Activated B cell treated with CpG ODN at 0.5 μM for 24 hours (primary cell): ENCODE data around the gene KRTAP4-11. TPM values are rescaled to one million over a fixed set of nuclear protein-coding genes. Genes with fewer than 3 reads are reported as not detected.
"Not testable (repeated sequence)": the region's sequence is repeated elsewhere in the genome, so short reads cannot be mapped to it uniquely, and the experiment has no call there.

Source experiments
- ATAC-seq: fragments of 200-7000 bp; cut with Tn5 transposase; one replicate; pipeline ENCODE4 v1.10.0; 2021; ENCODE audit warnings: low read depth, mild to moderate bottlenecking, moderate library complexity
- CTCF ChIA-PET: fragments of 350-600 bp; sonication (Branson Sonifier 250); formaldehyde crosslinking; loops from one replicate; lab custom pipeline; 2021; ENCODE audit warnings: antibody characterized with exemption; lab: Charles Lee
- POLR2A ChIA-PET: fragments of 350-600 bp; sonication (Branson Sonifier 250); formaldehyde crosslinking; loops from one replicate; lab custom pipeline; 2021; ENCODE audit warnings: antibody characterized with exemption; lab: Charles Lee
- DNase-seq: peaks from one replicate; pipeline ENCODE4 v3.0.0; 2022
- H3K27ac Mint-ChIP-seq: one replicate; pipeline ENCODE4 v1.8.0; 2020; ENCODE audit warnings: mixed read lengths
- H3K27me3 Mint-ChIP-seq: one replicate; pipeline ENCODE4 v1.8.0; 2021; ENCODE audit warnings: mixed read lengths
- H3K36me3 Mint-ChIP-seq: one replicate; pipeline ENCODE4 v1.8.0; 2021; ENCODE audit warnings: low read depth, mixed read lengths
- H3K4me1 Mint-ChIP-seq: one replicate; pipeline ENCODE4 v1.8.0; 2021; ENCODE audit warnings: mixed read lengths
- H3K4me3 Mint-ChIP-seq: one replicate; pipeline ENCODE4 v1.8.0; 2020; ENCODE audit warnings: mild to moderate bottlenecking, mixed read lengths
- H3K9me3 Mint-ChIP-seq: one replicate; pipeline ENCODE4 v1.8.0; 2020; ENCODE audit warnings: mixed read lengths
- intact Hi-C: fragments of 100-400 bp; cut with micrococcal nuclease; formaldehyde crosslinking; loops from one replicate; pipeline ENCODE4 v1.15.1; 2024
- total RNA-seq: library from RNA; stranded (reverse); gene quantifications from 2 replicates; pipeline ENCODE4 v1.2.3, GENCODE V29; 2022
- TF ChIP-seq, protein P1 (sequence below): fragments of 200-600 bp; IDR thresholded peaks from one replicate; pipeline ENCODE4 v1.8.0; 2022; ENCODE audit warnings: antibody characterized with exemption, mild to moderate bottlenecking

The KRTAP4-11 gene
- total RNA-seq, 1 donor from 2014 or later: not detected

GRCh38 chr17:41098481-41098880 is 19.7 kb downstream of the KRTAP4-11 start:
- Mint-ChIP-seq H3K4me1 (peaks cover 10% of the 10 kb centered on the region), H3K36me3 (no peaks in the 10 kb centered on the region), H3K4me3 (no peak overlapping the region), H3K27me3 (peaks cover 25% of the 10 kb centered on the region), H3K27ac (no peak overlapping the region), H3K9me3 (no peaks in the 10 kb centered on the region)
- ATAC-seq: no peak
- TF ChIP-seq, protein P1, sequence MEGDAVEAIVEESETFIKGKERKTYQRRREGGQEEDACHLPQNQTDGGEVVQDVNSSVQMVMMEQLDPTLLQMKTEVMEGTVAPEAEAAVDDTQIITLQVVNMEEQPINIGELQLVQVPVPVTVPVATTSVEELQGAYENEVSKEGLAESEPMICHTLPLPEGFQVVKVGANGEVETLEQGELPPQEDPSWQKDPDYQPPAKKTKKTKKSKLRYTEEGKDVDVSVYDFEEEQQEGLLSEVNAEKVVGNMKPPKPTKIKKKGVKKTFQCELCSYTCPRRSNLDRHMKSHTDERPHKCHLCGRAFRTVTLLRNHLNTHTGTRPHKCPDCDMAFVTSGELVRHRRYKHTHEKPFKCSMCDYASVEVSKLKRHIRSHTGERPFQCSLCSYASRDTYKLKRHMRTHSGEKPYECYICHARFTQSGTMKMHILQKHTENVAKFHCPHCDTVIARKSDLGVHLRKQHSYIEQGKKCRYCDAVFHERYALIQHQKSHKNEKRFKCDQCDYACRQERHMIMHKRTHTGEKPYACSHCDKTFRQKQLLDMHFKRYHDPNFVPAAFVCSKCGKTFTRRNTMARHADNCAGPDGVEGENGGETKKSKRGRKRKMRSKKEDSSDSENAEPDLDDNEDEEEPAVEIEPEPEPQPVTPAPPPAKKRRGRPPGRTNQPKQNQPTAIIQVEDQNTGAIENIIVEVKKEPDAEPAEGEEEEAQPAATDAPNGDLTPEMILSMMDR: no peak
- DNase-seq: no peak
- ChIA-PET POLR2A (no interaction called here), CTCF (no interaction called here)
- intact Hi-C loops: no loop called here

DNA sequence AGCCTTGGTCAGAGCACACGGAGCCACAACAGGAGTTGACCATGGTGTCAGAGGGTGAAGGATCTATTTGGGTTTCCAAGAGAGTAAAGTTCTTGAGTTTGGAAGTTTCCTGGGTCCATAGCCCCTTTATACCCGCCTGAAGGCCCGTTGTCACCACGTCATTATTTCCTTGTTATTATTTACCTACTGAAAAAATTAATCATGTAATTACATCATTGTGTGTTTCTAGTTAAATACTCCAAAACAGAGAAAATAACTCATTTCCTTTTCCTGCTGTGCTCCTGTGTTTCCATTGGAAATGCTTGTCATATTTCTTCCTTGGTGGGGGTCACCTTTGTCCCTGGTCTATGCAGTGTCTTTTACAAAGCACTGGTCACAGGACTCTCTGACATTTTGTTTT is 20.1 kb downstream of the KRTAP4-11 start, which contains the start of gene KRTAP4-8:
Gene KRTAP4-8, minus strand, starts transcription at position 101 of the 400 bp plus-strand sequence. Its CDS starts 58 bp downstream, at position 43.
- no peak within 1 kb of the TSS for H3K27ac Mint-ChIP-seq
- no peak within 1 kb of the TSS for H3K4me3 Mint-ChIP-seq
- ATAC-seq (no peak), DNase-seq (no peak)
- H3K36me3 Mint-ChIP-seq: no peaks in the 10 kb centered on the region
- H3K27me3 Mint-ChIP-seq: peaks cover 25% of the 10 kb centered on the region
- peaks cover 10% of the 10 kb centered on the region for H3K4me1 Mint-ChIP-seq
- ChIA-PET POLR2A (no interaction called here), CTCF (no interaction called here)
- TF ChIP-seq, protein P1: no peak
- peaks cover 1% of the 10 kb centered on the region for H3K9me3 Mint-ChIP-seq
- intact Hi-C loops: no loop called here

- ChIA-PET CTCF (no interaction called here), POLR2A (no interaction called here)
- TF ChIP-seq, protein P1: no peak
- Mint-ChIP-seq H3K27me3 (peaks cover 25% of the 10 kb centered on the region), H3K36me3 (no peaks in the 10 kb centered on the region), H3K9me3 (peaks cover 2% of the 10 kb centered on the region), H3K4me3 (no peak overlapping the region), H3K4me1 (peaks cover 10% of the 10 kb centered on the region), H3K27ac (no peak overlapping the region)
- DNase-seq (no peak), ATAC-seq (no peak)
- intact Hi-C loops: no loop called here
Observed at GRCh38 chr17:41096055-41096454, 22.1 kb downstream of the KRTAP4-11 start.

DNA sequence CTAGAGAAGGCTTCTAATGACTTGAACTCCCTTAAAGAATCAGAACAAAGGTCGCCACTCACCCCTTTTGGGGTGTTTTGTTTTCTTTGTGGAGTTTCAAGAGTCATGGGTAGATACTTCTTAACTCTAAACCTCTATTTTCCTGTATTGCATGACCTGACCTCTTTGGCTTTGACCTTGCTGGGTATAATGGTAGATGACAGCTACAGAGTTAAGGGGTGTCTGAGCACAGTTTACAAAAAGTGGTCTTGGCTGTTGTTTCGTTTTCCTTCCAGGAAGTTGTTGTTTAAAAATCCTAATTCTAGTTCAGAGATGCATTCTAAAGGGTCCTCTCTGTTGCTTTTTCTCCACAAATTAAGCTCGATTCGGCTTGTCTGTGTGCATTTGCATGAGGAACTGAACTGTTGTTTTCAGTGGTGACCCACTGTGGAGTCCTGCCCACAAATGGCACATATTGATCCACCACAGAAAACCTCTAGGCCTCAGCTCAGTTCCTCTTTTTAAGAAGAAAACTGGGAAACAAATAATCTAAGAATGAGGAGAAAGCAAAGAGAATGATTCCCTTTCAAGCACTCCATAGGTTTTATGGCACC is 29.3 kb downstream of the KRTAP4-11 start:
- CTCF ChIA-PET, H3K9me3 Mint-ChIP-seq, intact Hi-C loops, H3K4me3 Mint-ChIP-seq, ATAC-seq, POLR2A ChIA-PET, DNase-seq, H3K27ac Mint-ChIP-seq, H3K27me3 Mint-ChIP-seq, H3K4me1 Mint-ChIP-seq, H3K36me3 Mint-ChIP-seq: not testable (repeated sequence)

DNA sequence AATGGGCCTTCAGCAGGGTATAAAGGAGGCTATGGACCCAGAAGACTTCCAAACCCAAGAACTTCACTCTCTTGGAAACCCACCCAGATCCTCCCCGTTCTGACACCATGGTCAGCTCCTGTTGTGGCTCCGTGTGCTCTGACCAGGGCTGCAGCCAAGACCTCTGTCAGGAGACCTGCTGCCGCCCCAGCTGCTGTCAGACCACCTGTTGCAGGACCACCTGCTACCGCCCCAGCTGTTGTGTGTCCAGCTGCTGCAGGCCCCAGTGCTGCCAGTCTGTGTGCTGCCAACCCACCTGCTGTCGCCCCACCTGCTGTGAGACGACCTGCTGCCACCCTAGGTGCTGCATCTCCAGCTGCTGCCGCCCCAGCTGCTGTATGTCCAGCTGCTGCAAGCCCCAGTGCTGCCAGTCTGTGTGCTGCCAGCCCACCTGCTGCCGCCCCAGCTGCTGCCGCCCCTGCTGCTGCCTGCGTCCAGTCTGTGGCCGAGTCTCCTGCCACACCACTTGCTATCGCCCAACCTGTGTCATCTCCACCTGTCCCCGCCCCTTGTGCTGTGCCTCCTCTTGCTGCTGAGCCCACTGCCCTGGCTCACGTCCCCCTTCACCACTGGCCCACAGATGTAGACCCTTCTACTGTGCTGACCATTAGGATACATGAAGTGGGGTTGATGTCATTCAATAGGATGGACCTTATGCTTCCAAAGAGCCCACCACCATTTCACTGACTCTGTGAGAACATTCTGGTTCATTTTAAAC is 33.9 kb downstream of the KRTAP4-11 start, which contains the start of gene KRTAP4-7:
Gene KRTAP4-7, plus strand, starts transcription at position 51 of the 757 bp plus-strand sequence. Its CDS starts 57 bp downstream, at position 108.
- H3K36me3 Mint-ChIP-seq, ATAC-seq, CTCF ChIA-PET, H3K4me1 Mint-ChIP-seq, H3K9me3 Mint-ChIP-seq, intact Hi-C loops, H3K4me3 Mint-ChIP-seq, H3K27ac Mint-ChIP-seq, DNase-seq, POLR2A ChIA-PET: not testable (repeated sequence)
- peaks cover 10% of the 10 kb centered on the region for H3K27me3 Mint-ChIP-seq

- H3K27ac Mint-ChIP-seq: not testable (repeated sequence)
- peaks cover 12% of the 10 kb centered on the region for H3K27me3 Mint-ChIP-seq
Observed at GRCh38 chr17:41083427-41083826, 34.7 kb downstream of the KRTAP4-11 start.

More at GRCh38 chr17:41083427-41083826, 34.7 kb downstream of the KRTAP4-11 start:
- H3K9me3 Mint-ChIP-seq, ATAC-seq, CTCF ChIA-PET, POLR2A ChIA-PET, H3K4me1 Mint-ChIP-seq, intact Hi-C loops, H3K4me3 Mint-ChIP-seq, DNase-seq, H3K36me3 Mint-ChIP-seq: not testable (repeated sequence)
